Suprapubic skin (tissue), 3 donors: Measurements from ENCODE around the gene LITAF.

ENCODE experiments used
- EP300 ChIP-seq: sonication (generic); formaldehyde crosslinking; IDR thresholded peaks from one replicate; pipeline ENCODE4 v1.6.1; 2017; ENCODE audit warnings: antibody characterized with exemption
- TF ChIP-seq, protein P1 (sequence below), 2 donors: fragments of 200-600 bp in 1 of 2; fragments of 450-650 bp in 1 of 2; sonication (generic) in 1 of 2; IDR thresholded peaks; one replicate each; pipeline ENCODE4 v1.5.1; 2016 to 2019; ENCODE audit warnings: antibody characterized with exemption in 2 of 2, mild to moderate bottlenecking in 1 of 2, moderate library complexity in 1 of 2

DNA sequence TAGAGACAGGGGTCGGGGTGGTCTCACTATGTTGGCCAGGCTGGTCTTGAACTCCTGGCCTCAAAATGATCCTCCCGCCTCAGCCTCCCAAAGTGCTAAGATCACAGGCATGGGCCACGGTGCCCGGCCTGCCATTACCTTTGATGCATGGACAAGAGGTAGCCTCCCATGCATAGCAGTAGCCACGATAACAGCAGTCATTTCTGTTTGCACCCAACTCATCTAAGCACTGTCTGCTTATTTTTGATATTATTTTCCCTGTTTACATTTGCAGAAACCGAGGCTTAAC lies 44.0 kb upstream of the LITAF start:
- TF ChIP-seq, protein P1, sequence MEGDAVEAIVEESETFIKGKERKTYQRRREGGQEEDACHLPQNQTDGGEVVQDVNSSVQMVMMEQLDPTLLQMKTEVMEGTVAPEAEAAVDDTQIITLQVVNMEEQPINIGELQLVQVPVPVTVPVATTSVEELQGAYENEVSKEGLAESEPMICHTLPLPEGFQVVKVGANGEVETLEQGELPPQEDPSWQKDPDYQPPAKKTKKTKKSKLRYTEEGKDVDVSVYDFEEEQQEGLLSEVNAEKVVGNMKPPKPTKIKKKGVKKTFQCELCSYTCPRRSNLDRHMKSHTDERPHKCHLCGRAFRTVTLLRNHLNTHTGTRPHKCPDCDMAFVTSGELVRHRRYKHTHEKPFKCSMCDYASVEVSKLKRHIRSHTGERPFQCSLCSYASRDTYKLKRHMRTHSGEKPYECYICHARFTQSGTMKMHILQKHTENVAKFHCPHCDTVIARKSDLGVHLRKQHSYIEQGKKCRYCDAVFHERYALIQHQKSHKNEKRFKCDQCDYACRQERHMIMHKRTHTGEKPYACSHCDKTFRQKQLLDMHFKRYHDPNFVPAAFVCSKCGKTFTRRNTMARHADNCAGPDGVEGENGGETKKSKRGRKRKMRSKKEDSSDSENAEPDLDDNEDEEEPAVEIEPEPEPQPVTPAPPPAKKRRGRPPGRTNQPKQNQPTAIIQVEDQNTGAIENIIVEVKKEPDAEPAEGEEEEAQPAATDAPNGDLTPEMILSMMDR (IDR thresholded peaks at IDR 0.05), result no peak
- no peak for TF ChIP-seq EP300
